Stimulated activated CD4-positive, alpha-beta T cell treated with anti-CD3 and anti-CD28 coated beads, Interleukin-4, amount 100 ng/mL, for 24 hours (primary cell): Measurements from ENCODE around the gene ATG4B.
A peak's percentile ranks its signal among the peaks of the same experiment; 100 is the strongest.

Experiments
- DNase-seq: peaks from one replicate; pipeline ENCODE4 v3.0.0-alpha.2; 2020

ATG4B gene

GRCh38 chr2:241668354-241668753 is 30.9 kb downstream of the ATG4B start:
- DNase-seq, result no peak

GRCh38 chr2:241668839-241669238 is 31.3 kb downstream of the ATG4B start:
- no peak for DNase-seq

GRCh38 chr2:241670333-241671110 is 33.0 kb downstream of the ATG4B start:
- no peak for DNase-seq

GRCh38 chr2:241671457-241672240 is 34.2 kb downstream of the ATG4B start:
- no peak for DNase-seq

GRCh38 chr2:241672243-241673188 is 35.0 kb downstream of the ATG4B start:
- no peak for DNase-seq

GRCh38 chr2:241673189-241673663 is 35.7 kb downstream of the ATG4B start:
- no peak for DNase-seq

GRCh38 chr2:241673797-241674725 is 36.6 kb downstream of the ATG4B start:
- no peak for DNase-seq

GRCh38 chr2:241675885-241676284 is 38.4 kb downstream of the ATG4B start:
- no peak for DNase-seq

GRCh38 chr2:241676665-241677064 is 39.2 kb downstream of the ATG4B start:
- no peak for DNase-seq

- DNase-seq, result no peak
These were observed 39.9 kb downstream of the ATG4B start for GRCh38 chr2:241677392-241677791.

- no peak for DNase-seq
These were observed 40.8 kb downstream of the ATG4B start for GRCh38 chr2:241678307-241678706.

DNA sequence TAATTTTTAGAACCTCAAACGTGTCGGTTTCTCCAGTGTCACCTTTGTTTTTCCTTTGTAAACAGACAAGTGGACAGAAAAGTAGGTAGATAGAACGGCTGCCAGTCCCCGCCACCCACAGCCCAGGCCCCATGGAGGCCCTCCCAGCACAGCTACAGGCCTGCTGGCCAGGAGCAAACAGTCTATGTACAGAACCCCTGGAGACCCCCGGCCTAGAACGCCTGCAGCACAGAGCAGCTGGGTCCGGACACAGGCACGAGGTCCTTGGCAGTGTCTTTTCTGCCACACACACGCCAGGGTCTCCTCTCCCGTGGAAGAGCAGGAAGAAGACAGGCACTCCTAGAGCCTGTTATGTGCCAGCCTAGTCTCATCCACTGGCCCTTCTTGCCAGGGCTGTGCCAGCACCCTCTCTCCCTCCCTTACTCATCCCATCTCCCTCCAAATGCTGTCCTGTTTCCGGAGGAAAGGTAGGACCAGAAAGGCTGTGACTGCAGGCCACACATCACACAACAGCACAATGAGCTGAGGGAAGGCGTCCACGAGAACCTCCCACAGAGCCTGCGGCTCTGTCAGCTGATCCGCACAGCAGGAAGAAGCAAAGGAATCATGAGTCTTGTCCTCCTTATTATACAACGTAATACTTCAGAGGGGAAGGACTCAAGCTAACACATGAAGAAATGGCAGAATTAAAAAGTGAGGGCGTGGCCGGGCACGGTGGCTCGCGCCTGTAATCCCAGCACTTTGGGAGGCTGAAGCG is 41.5 kb downstream of the ATG4B start:
- no peak for DNase-seq

DNA sequence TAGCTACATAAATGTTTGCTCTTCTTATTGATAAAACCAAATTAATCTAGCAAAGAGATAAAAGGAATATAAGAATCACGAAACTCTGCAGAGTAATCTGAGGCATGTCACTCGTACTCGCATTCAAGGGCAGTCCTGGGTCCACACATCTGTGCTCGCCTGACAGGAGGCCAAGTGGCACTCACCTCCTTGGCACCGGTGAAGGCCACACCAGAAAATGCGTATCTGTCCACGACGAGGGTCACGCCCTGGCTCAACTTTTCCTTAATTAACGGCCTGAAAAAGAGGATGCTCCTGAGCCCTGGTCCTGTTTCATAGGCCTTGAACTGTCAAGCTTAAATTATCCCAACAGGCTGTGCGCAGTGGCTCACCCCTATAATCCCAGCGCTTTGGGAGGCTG is 42.6 kb downstream of the ATG4B start:
- DNase-seq, result no peak

- DNase-seq, result no peak
These were observed 43.5 kb downstream of the ATG4B start for GRCh38 chr2:241680827-241681599.

DNA sequence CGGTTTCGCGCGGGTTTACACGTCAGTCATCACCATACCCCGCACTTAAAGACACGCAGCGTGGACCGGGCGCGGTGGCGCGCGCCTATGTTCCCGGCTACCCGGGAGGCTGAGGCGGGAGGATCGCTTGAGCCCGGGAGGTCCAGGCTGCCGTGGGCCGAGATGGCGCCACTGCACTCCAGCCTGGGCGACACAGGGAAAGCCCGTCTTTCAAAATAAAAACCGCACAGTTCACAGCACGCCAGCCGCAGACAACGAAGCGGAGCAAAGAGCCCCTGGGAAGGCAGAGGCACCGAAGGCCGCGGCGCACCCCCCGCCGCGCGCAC is 48.8 kb downstream of the ATG4B start:
- peak; percentile 19 for DNase-seq

DNA sequence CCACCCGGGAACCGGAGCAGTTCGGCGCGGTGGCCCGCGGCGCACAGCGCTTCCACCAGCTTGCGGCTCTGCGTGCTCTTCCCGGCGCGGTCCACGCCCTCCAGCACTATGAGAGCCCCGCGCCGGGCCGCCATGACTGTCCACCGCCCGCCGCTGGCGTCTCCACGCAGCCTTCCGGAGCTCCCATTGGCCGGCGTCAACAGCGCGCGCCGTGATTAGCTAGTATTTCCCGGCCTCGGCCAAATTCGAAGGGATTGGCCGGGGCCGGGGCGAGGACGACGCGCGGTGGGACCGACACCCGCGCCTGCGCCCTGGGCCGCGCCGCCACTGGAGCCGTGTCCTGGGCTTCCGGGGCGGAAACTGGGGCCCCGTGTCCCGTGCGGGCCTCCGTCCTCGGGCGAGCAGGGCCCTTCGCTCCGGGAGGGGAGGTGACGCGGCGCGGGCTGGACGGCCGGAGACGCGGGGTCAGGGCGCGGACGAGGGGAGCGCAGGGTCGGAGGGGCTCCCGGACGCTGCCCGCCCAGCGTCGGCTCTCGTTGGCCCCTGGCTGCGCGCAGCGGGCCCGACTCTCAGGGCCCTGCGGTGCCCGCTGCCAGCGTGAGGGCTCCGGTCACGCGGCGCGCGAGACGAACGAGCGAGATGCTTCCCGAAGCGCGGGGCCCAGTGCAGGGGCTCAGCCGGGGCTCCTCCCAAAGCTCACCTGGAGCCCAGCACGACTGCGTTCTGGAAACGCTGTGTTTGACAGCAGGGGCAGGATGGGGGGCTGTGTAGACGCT is 49.3 kb downstream of the ATG4B start, which contains the start of gene DTYMK:
Gene DTYMK (minus strand): TSS at position 166 of the 776 bp plus-strand sequence. CDS start 32 bp downstream, at position 134.
- DNase-seq, result peak; percentile 95

GRCh38 chr2:241689306-241689705 is 51.8 kb downstream of the ATG4B start:
- DNase-seq, result no peak

DNA sequence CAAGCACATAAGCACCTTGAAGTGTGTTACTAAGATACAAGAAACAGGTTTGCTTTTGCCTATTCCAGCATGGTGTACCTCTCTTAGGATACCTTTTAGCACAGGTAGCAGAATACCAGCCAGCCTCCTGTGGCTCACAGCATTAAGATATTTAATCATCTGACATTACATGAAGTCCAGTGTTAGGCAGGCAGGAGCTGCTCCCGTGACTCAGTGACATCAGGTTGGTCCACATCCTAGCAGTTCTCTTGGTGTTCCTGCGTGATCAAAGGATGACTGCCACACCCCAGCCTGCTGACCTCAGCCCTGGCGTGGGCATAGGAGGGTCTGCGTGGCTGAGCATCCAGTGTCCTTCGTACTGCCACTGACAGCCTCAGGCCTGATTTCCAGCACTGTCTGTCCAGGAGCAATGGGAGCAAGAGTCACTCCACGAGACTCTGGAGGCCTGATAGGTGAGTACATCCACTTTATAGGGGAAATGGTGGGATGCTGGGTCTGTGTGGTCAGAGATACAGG is 52.8 kb downstream of the ATG4B start:
- DNase-seq, result no peak

- DNase-seq, result no peak
These were observed 55.0 kb downstream of the ATG4B start for GRCh38 chr2:241692448-241692847.
